ENCODE data around the gene LMLN. TPM values are rescaled to one million over a fixed set of nuclear protein-coding genes. Genes with fewer than 3 reads are reported as not detected.

LMLN gene
- total RNA-seq, 1 donor from 2014 or later, result 7.7 TPM

DNA sequence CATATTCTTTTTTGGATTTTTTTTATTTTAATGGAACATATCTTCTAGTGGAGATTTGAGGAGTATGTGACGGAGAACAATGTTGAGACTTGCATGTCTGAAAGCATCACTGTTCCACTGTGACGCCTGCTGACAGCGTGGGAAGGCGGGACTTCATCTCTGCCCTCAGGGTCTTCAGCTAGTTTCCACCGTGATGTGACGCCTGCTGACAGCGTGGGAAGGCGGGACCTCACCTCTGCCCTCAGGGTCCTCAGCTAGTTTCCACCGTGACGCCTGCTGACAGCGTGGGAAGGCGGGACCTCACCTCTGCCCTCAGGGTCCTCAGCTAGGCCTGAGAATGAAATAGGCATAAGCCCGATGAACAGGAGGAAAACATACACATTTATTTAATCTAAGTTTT, 70.7 kb downstream of the LMLN start:
- Mint-ChIP-seq H3K36me3 (ENCODE audit: low read depth) (peaks cover 3% of the 10 kb centered on the region), H3K9me3 (ENCODE audit: low read depth) (no peaks in the 10 kb centered on the region), H3K4me3 (ENCODE audit: unreplicated experiment) (no peak overlapping the region), H3K4me1 (ENCODE audit: low read depth) (peaks cover 9% of the 10 kb centered on the region), H3K27ac (ENCODE audit: unreplicated experiment) (no peak overlapping the region), H3K27me3 (ENCODE audit: low read depth) (no peaks in the 10 kb centered on the region)
- DNase-seq (ENCODE audit: low spot score), result no peak
- TF ChIP-seq, protein P1, sequence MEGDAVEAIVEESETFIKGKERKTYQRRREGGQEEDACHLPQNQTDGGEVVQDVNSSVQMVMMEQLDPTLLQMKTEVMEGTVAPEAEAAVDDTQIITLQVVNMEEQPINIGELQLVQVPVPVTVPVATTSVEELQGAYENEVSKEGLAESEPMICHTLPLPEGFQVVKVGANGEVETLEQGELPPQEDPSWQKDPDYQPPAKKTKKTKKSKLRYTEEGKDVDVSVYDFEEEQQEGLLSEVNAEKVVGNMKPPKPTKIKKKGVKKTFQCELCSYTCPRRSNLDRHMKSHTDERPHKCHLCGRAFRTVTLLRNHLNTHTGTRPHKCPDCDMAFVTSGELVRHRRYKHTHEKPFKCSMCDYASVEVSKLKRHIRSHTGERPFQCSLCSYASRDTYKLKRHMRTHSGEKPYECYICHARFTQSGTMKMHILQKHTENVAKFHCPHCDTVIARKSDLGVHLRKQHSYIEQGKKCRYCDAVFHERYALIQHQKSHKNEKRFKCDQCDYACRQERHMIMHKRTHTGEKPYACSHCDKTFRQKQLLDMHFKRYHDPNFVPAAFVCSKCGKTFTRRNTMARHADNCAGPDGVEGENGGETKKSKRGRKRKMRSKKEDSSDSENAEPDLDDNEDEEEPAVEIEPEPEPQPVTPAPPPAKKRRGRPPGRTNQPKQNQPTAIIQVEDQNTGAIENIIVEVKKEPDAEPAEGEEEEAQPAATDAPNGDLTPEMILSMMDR (IDR thresholded peaks at IDR 0.05), result no peak

DNA sequence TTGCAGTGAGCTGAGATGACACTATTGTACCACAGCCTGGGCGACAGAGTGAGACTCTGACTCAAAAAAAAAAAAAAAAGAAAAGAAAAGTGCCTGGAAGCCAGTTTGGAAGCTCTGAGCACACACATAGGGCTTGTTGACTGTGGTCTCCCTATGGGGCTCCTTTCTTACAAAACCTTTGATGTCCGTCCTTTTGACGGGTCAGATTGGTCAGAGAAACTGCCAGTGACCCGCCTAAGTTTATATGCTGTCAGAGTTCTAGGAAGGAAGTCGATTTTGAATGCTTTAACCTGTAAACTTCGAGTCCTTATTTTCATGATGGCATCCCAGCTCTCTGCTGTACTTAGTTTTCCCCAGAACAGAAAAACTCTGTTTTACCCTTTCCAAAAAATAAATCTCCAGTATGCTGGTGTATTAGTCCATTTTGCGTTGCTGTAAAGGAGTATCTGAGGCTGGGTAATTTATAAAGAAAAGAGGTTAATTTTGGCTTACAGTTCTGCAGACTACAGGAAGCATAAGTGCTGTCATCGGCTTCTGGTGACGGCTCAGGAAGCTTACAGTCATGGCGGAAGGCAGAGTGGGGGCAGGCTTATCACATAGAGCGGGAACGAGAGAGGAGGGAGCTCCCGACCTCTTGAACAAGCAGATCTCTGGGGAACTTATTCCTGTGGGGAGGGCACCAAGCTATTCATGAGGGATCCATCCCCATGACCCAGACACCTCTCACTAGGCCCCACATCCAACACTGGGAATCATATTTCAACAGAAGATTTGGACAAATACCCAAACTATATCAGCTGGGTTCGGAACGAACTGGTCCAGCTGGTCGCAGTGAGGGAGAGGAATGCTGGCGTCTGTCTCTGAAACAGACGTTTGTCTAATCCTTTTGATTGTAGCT, 72.3 kb downstream of the LMLN start:
- H3K27ac Mint-ChIP-seq (ENCODE audit: unreplicated experiment), result no peak overlapping the region
- H3K4me3 Mint-ChIP-seq (ENCODE audit: unreplicated experiment), result no peak overlapping the region
- H3K9me3 Mint-ChIP-seq (ENCODE audit: low read depth), result no peaks in the 10 kb centered on the region
- no peaks in the 10 kb centered on the region for H3K27me3 Mint-ChIP-seq (ENCODE audit: low read depth)
- TF ChIP-seq, protein P1 (IDR thresholded peaks at IDR 0.05), result no peak
- DNase-seq (ENCODE audit: low spot score), result no peak
- H3K36me3 Mint-ChIP-seq (ENCODE audit: low read depth), result peaks cover 4% of the 10 kb centered on the region
- H3K4me1 Mint-ChIP-seq (ENCODE audit: low read depth), result peaks cover 9% of the 10 kb centered on the region

DNA sequence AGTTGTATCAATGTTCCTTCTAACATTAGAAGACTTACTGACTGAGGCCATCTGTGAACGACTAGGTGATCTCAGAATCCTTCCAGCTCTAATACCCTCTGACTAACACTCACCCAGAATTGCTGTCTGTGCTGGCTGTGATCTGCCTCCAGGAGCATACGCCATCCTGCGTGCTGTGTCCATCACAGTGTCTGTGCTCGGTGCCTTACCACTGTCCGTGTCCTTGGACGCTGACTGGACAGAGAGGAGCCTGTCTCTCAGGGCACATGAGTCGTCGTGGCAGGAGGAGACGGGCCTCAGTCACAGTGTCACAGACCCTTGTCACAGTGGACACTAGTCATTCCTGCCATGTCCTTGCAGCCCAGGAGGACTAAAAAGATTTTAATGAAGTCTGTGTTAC, 83.1 kb downstream of the LMLN start:
- no peaks in the 10 kb centered on the region for H3K27me3 Mint-ChIP-seq (ENCODE audit: low read depth)
- TF ChIP-seq, protein P1 (IDR thresholded peaks at IDR 0.05), result no peak
- no peak overlapping the region for H3K4me3 Mint-ChIP-seq (ENCODE audit: unreplicated experiment)

DNA sequence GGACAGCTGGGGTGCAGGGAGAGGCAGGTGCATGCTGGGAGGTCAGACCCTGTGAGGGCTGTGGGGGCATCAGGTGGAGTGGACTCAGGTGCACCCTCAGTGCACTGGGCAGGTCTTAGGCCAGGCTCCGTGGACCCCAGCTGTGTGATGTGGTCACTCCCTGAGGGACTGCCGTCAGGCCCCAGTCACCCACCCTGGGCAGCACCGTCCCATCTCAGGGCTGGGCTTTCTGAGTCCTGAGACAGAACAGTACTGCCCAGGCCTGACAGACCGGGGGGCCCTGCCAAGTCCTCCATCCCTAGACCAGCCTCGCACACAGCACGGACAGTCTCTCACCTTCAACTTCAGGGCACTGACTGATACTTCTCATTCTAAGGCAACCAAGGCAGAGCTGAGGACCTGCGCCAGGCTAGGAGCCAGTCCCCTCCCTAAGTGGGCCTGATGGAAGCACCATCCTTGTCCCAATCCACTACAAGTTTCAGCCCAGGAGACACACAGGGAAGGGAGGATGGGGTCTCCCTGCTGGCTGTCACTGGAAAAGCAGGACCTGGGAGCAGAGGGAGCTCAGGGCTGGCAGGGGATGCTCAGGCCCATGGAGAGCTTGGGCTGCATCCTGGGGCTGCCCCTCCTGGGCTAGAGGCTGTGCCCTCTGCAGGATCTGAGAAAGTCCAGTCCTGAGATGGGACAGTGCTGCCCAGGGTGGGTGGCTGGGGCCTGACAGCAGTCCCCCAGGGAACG, 86.3 kb downstream of the LMLN start:
- DNase-seq (ENCODE audit: low spot score), result no peak
- TF ChIP-seq, protein P1 (IDR thresholded peaks at IDR 0.05), result no peak
- Mint-ChIP-seq H3K4me1 (ENCODE audit: low read depth) (no peaks in the 10 kb centered on the region), H3K36me3 (ENCODE audit: low read depth) (peaks cover 3% of the 10 kb centered on the region), H3K27me3 (ENCODE audit: low read depth) (no peaks in the 10 kb centered on the region), H3K4me3 (ENCODE audit: unreplicated experiment) (no peak overlapping the region), H3K9me3 (ENCODE audit: low read depth) (no peaks in the 10 kb centered on the region), H3K27ac (ENCODE audit: unreplicated experiment) (no peak overlapping the region)

More for the DNA sequence above, 83.1 kb downstream of the LMLN start:
- H3K27ac Mint-ChIP-seq (ENCODE audit: unreplicated experiment), result no peak overlapping the region
- peaks cover 3% of the 10 kb centered on the region for H3K9me3 Mint-ChIP-seq (ENCODE audit: low read depth)
- no peaks in the 10 kb centered on the region for H3K4me1 Mint-ChIP-seq (ENCODE audit: low read depth)
- no peak for DNase-seq (ENCODE audit: low spot score)
- H3K36me3 Mint-ChIP-seq (ENCODE audit: low read depth), result peaks cover 16% of the 10 kb centered on the region

DNA sequence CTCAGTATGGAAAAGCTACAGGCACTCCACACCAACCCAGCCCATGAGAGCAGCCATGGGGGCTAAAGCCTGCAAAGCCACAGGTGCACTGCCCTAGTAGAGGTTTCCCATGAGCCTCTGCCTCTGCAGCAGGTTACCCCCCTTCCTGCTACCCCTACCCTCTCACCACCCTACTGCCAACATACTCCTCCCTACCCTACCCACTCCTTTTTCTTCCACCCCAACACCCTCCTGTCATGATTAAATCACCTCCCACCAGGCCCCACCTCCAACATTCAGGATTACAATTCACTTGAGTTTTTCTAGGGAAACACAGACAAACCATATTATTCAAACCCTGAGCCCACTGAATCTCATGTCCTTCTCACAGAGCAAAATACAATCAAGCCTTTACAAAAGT, 88.4 kb downstream of the LMLN start:
- no peak for DNase-seq (ENCODE audit: low spot score)
- TF ChIP-seq, protein P1 (IDR thresholded peaks at IDR 0.05), result no peak
- Mint-ChIP-seq H3K27ac (ENCODE audit: unreplicated experiment) (no peak overlapping the region), H3K27me3 (ENCODE audit: low read depth) (peaks cover 3% of the 10 kb centered on the region), H3K36me3 (ENCODE audit: low read depth) (peaks cover 1% of the 10 kb centered on the region), H3K4me1 (ENCODE audit: low read depth) (no peaks in the 10 kb centered on the region), H3K9me3 (ENCODE audit: low read depth) (no peaks in the 10 kb centered on the region), H3K4me3 (ENCODE audit: unreplicated experiment) (no peak overlapping the region)

Measured in chondrocyte (in vitro differentiated cells).